Cardiac fibroblast (primary cell): ENCODE data around the gene CTNNA1.

Source experiments
- DNase-seq, 2 donors: peaks; one replicate each; pipeline versions ENCODE4 v3.0.0 to v3.0.0-alpha.2; 2010; ENCODE audit warnings: low read depth in 2 of 2
- H3K4me3 ChIP-seq, 2 donors: replicated peaks in 1 of 2; 1 replicate in 1 of 2; 2 replicates in 1 of 2; pipeline ENCODE4 v1.5.1; 2011; ENCODE audit warnings: low read depth in 2 of 2, low read length in 2 of 2, mild to moderate bottlenecking in 2 of 2, moderate library complexity in 1 of 2
- TF ChIP-seq, protein P1 (sequence below): IDR thresholded peaks from one replicate; pipeline ENCODE4 v1.5.1; 2011; ENCODE audit warnings: low read depth, mild to moderate bottlenecking, low read length, inconsistent platforms

Gene CTNNA1

DNA sequence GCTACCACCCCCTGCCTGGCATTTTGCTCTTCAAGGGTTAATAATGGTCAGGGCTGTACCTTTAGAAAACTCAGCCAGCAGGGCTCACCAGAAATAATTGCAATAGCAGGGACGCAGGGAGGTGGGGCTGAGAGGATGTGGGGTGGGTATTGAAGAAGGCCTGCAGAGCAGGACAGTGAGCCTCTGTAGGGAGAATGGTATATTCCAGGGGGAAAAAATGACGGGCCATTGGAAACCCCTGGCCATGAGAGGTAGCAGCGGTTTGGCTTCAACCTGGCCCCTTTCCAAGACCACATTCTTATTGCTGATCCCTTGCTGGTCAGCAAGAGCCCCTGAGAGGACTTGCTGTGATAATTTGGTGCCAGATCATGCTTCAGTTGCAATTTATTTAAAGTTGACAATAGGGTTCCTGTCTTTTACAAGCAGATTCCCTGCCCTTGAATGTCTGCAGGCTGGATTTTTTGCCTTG is 36.7 kb upstream of the CTNNA1 start:
- DNase-seq = peak; percentile 27 to 48
- H3K4me3 ChIP-seq = no peak overlapping the region
- TF ChIP-seq, protein P1, sequence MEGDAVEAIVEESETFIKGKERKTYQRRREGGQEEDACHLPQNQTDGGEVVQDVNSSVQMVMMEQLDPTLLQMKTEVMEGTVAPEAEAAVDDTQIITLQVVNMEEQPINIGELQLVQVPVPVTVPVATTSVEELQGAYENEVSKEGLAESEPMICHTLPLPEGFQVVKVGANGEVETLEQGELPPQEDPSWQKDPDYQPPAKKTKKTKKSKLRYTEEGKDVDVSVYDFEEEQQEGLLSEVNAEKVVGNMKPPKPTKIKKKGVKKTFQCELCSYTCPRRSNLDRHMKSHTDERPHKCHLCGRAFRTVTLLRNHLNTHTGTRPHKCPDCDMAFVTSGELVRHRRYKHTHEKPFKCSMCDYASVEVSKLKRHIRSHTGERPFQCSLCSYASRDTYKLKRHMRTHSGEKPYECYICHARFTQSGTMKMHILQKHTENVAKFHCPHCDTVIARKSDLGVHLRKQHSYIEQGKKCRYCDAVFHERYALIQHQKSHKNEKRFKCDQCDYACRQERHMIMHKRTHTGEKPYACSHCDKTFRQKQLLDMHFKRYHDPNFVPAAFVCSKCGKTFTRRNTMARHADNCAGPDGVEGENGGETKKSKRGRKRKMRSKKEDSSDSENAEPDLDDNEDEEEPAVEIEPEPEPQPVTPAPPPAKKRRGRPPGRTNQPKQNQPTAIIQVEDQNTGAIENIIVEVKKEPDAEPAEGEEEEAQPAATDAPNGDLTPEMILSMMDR = no peak

DNA sequence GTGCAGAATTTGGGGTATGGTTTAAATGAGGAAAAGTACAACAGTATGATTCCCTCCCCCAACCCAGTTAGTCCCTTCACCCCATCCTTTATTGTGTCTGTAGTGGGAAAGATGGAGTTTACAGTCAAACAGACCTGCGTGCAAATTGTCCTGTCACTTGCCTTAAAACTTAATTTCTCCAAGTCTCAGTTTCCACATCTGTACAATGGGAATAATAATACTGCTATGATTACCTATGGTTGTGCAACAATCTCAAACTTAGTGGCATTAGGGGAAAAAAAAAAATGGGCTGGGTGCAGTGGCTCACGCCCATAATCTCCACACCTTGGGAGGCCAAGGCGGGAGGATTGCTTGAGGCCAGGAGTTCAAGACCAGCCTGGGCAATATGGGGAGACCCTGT is 35.8 kb upstream of the CTNNA1 start:
- H3K4me3 ChIP-seq = no peak overlapping the region
- DNase-seq = no peak
- TF ChIP-seq, protein P1 = no peak

DNA sequence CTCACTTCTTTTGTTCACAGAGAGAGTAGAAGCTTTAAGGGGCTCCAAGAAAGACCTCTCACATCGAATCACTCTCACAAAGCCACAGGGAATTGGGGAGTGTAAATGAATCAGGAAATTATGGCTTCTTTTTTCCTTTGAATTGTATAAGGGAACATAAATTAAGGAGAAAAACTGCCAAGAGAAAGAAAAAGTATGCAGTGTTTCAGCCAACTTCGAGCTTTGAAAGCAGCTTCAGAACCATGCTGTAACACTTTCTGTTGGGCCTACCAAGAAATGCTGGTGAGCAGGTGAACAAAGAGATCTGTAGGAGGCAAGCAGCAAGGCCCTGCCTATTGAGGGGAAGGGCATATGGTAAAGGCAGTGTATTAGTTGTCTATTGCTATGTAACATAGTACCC is 33.4 kb upstream of the CTNNA1 start:
- no peak for DNase-seq
- TF ChIP-seq, protein P1 = no peak
- no peak overlapping the region for H3K4me3 ChIP-seq

DNA sequence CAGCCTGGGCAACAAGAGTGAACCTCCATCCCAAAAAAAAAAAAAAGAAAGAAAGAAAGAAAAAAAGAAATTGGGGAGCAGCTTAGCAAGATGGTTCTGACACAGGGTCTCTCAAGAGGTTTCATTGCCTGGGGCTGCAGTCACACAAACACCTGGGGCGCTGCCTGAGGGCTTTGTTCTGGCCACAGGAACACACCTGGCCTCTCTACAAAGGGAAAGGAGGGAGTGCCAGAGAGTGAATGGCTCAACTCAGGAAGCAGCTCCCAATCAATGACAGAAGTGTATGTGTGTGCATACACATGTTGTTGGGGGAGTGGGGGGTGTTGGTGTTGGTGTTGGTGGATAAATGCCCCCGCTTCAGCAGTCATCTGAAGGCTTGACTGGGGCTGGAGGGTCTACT is 32.4 kb upstream of the CTNNA1 start:
- TF ChIP-seq, protein P1 = no peak
- no peak overlapping the region for H3K4me3 ChIP-seq
- no peak for DNase-seq

DNA sequence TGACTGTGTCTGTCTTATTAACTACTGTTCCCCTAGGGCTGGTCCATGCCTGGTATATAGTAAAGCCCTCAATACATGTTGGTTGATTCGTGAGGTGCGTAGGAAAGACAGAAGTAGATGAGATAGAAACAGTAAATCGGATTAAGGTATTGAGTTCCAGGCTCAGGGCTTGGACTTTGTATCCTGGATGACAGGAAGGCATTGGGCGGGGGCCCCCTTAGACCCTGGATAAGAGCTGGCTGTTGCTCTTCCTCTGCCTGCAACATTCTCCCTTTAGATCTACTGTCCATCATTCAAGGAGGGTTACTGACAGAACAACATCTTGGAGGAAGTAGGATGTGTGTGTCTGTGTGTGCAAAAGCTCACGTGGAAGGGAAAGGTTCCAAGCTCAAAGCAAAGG is 31.2 kb upstream of the CTNNA1 start:
- TF ChIP-seq, protein P1 = no peak
- H3K4me3 ChIP-seq = no peak overlapping the region
- no peak for DNase-seq

DNA sequence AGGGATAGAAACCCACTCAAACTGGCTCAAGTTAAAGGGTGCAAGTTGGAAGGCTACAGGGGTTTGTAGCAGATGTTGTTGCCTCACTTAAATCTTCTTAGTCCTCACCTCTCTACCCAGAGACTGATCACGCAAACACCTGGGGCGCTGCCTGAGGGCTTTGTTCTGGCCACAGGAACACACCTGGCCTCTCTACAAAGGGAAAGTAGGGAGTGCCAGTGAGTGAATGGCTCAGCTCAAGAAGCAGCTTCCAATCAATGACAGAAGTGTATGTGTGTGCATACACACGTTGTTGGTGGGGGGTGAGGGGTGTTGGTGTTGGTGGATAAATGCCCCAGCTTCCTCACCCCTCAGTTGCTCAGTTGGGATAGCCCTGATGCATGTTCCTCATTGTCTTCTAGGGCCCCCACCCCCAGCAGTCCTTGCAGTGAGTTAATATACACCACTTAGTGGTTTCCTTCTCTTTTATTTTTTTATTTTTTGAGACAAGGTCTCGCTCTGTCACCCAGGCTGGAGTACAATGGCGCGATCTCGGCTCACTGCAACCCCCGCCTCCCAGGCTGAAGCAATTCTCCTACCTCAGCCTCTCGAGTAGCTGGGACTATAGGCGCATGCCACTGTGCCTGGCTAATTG is 30.6 kb upstream of the CTNNA1 start:
- TF ChIP-seq, protein P1 = no peak
- no peak overlapping the region for H3K4me3 ChIP-seq
- DNase-seq = no peak

DNA sequence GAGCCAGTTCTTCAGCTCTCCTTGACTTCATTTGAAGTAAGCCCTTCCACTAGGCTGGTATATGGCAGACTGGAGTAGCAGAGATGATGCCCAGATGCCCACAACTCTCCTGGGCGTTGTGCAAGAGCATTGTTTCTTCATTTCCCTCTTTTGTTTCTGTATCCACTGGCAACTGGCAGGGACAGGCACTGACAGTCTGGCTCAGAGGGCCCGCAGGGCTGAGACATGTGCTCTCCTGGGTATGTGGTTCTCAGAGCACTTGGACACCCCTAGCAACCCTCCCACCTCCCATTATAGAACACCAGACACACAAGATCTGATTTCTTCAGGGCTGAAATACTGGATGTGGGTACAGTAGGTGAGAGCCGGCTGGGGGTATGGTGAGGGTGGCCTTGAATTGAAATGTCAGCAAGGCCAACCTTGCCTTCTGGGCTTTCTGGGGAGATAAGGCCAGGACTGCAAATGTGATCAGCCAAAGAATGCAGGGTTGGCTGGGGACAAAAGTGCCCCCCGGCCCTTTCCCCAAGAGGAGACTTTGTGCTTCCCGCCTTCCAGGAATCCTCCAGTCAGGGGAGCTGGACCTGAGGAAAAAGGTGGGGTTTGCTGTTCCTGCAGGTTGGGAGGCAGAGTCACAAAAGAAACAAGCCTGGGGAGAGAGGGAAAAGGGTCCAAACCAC is 28.6 kb upstream of the CTNNA1 start:
- TF ChIP-seq, protein P1 = no peak
- no peak overlapping the region for H3K4me3 ChIP-seq
- peak; percentile 49 to 76 for DNase-seq
